BE2C (cell line): ENCODE measurements around the gene GAB3.
"Not testable (repeated sequence)": the region's sequence is repeated elsewhere in the genome, so short reads cannot be mapped to it uniquely, and the experiment has no call there.

ENCODE experiments used
- DNase-seq: peaks from one replicate; pipeline ENCODE4 v3.0.0-alpha.2; 2020
- H3K27me3 ChIP-seq: fragments of 250-450 bp; sonication (Bioruptor Pico); 2 replicates; pipeline ENCODE4 v1.5.1; 2020; ENCODE audit warnings: mild to moderate bottlenecking
- H3K36me3 ChIP-seq: fragments of 250-450 bp; sonication (Bioruptor Pico); 2 replicates; pipeline ENCODE4 v1.5.1; 2020; ENCODE audit warnings: mild to moderate bottlenecking
- H3K4me1 ChIP-seq: fragments of 250-450 bp; sonication (Bioruptor Pico); 2 replicates; pipeline ENCODE4 v1.5.1; 2020
- H3K4me3 ChIP-seq: 2 replicates; pipeline ENCODE4 v1.5.1; 2011; ENCODE audit warnings: low read depth, low read length
- H3K9me3 ChIP-seq: fragments of 250-450 bp; sonication (Bioruptor Pico); 2 replicates; pipeline ENCODE4 v1.5.1; 2020
- TF ChIP-seq, protein P1 (sequence below): IDR thresholded peaks from 2 replicates; pipeline ENCODE4 v1.5.1; 2012; ENCODE audit warnings: mild to moderate bottlenecking, low read depth, low read length

GAB3 gene

GRCh38 chrX:154655786-154656185, 95.1 kb downstream of the GAB3 start:
- DNase-seq = no peak
- no peak overlapping the region for H3K4me3 ChIP-seq
- H3K4me1 ChIP-seq = no peaks in the 10 kb centered on the region
- H3K36me3 ChIP-seq = no peaks in the 10 kb centered on the region
- H3K27me3 ChIP-seq = no peaks in the 10 kb centered on the region
- TF ChIP-seq, protein P1, sequence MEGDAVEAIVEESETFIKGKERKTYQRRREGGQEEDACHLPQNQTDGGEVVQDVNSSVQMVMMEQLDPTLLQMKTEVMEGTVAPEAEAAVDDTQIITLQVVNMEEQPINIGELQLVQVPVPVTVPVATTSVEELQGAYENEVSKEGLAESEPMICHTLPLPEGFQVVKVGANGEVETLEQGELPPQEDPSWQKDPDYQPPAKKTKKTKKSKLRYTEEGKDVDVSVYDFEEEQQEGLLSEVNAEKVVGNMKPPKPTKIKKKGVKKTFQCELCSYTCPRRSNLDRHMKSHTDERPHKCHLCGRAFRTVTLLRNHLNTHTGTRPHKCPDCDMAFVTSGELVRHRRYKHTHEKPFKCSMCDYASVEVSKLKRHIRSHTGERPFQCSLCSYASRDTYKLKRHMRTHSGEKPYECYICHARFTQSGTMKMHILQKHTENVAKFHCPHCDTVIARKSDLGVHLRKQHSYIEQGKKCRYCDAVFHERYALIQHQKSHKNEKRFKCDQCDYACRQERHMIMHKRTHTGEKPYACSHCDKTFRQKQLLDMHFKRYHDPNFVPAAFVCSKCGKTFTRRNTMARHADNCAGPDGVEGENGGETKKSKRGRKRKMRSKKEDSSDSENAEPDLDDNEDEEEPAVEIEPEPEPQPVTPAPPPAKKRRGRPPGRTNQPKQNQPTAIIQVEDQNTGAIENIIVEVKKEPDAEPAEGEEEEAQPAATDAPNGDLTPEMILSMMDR = no peak
- no peaks in the 10 kb centered on the region for H3K9me3 ChIP-seq

DNA sequence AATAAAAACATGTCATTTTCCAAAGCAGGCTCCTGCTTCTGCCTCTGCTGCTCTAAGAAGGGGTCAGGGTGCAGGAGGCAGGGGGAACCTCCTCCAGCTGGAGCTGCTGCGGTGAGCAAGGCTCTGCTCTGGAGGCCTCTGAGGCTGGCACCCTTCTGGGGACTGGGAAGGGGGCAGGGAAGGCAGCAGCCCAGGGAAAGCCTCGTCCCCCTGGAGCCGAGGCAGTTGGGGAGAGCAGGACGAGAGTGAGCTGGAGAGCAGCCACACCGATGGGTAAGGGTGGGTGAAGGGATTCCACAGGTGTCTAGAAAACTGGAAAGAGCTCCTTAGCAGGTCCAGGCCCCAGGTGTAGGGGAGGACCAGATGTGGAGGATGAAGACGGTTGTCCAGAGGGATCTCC, 95.5 kb downstream of the GAB3 start:
- Histone ChIP-seq H3K4me1 (no peaks in the 10 kb centered on the region), H3K4me3 (no peak overlapping the region), H3K36me3 (no peaks in the 10 kb centered on the region), H3K9me3 (no peaks in the 10 kb centered on the region), H3K27me3 (no peaks in the 10 kb centered on the region)
- no peak for DNase-seq
- TF ChIP-seq, protein P1 = no peak

- Histone ChIP-seq H3K9me3 (no peaks in the 10 kb centered on the region), H3K27me3 (no peaks in the 10 kb centered on the region), H3K4me3 (no peak overlapping the region), H3K4me1 (no peaks in the 10 kb centered on the region), H3K36me3 (no peaks in the 10 kb centered on the region)
- DNase-seq = no peak
- TF ChIP-seq, protein P1 = no peak
Measured at GRCh38 chrX:154654925-154655324, 96.0 kb downstream of the GAB3 start.

DNA sequence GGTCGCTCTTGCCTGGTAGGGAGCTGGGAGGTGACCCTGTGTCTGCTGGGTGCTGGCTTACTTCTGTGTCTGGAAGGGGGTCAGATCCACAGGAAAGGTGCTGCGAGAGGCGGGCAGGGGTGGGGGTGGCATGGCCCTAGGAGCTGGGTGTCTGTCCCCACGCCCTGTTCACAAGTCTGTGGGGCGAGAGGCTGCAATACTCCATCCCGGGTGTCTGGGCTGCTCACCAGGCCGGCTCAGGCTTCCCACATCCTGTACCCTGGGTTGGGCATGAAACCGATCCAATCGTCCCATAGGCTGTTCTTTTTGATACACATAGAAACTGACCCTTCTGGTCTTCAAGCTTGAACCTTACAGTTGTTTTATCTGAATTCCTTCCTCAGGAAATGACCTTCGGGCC, 96.5 kb downstream of the GAB3 start:
- Histone ChIP-seq H3K27me3 (no peaks in the 10 kb centered on the region), H3K9me3 (no peaks in the 10 kb centered on the region), H3K4me1 (no peaks in the 10 kb centered on the region), H3K36me3 (no peaks in the 10 kb centered on the region), H3K4me3 (no peak overlapping the region)
- no peak for DNase-seq
- TF ChIP-seq, protein P1 = no peak

DNA sequence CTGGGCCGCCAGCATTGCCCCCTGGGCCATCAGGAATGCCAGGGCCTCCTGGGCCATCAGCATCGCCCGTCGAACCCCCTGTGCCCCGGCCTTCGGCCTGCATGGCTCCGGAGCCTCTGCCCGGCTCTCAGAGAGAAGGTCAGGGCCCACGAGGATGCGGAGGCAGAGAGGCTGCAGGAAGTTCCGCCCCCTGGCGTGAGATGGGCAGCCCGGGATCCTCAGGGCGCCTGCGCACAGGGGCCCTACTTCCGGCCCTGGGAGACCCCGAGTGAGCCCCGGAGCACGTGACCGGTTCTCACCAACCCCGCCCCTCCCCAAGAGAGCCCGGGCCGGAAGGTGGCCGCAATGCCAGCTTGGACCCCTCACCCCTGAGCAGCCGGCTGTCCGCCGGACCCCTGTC, 97.5 kb downstream of the GAB3 start, which contains the start of gene CTAG2:
Gene CTAG2 (minus strand): TSS at position 167 of the 400 bp plus-strand sequence. CDS start 64 bp downstream, at position 103.
- H3K4me3 ChIP-seq, H3K9me3 ChIP-seq, DNase-seq, H3K27me3 ChIP-seq, H3K4me1 ChIP-seq, H3K36me3 ChIP-seq: not testable (repeated sequence)

GRCh38 chrX:154653048-154653401, 97.9 kb downstream of the GAB3 start:
- TF ChIP-seq, protein P1 = no peak
- no peak for DNase-seq
- Histone ChIP-seq H3K4me1 (no peaks in the 10 kb centered on the region), H3K4me3 (no peak overlapping the region), H3K36me3 (no peaks in the 10 kb centered on the region), H3K9me3 (no peaks in the 10 kb centered on the region), H3K27me3 (no peaks in the 10 kb centered on the region)
